Adrenal gland (tissue), 12 donors: ENCODE measurements around the gene C16orf82. TPM values are rescaled to one million over a fixed set of nuclear protein-coding genes. Genes with fewer than 3 reads are reported as not detected.

Experiments used
- DNase-seq, 7 donors: peaks; one replicate each; pipeline ENCODE4 v3.0.0-alpha.2; 2019 to 2020
- H3K27ac ChIP-seq, 5 donors: fragments of 200-600 bp; sonication (generic) in 4 of 5; 1 replicate in 3 of 5; 2 replicates in 2 of 5; pipeline versions ENCODE4 v1.5.1 to v1.8.0; 2016 to 2020; ENCODE audit warnings: mild to moderate bottlenecking in 1 of 5
- H3K27me3 ChIP-seq: fragments of 200-600 bp; 2 replicates; pipeline ENCODE4 v1.8.0; 2021
- H3K36me3 ChIP-seq, 2 donors: fragments of 200-600 bp; replicated peaks in 1 of 2; 1 replicate in 1 of 2; 2 replicates in 1 of 2; pipeline versions ENCODE4 v1.5.1 to v1.8.0; 2018 to 2022
- H3K4me1 ChIP-seq, 2 donors: fragments of 200-600 bp; replicated peaks in 1 of 2; 1 replicate in 1 of 2; 2 replicates in 1 of 2; pipeline versions ENCODE4 v1.5.1 to v1.8.0; 2018 to 2021
- H3K4me3 ChIP-seq, 4 donors: fragments of 200-600 bp; sonication (generic) in 3 of 4; one replicate each; pipeline ENCODE4 v1.5.1; 2016 to 2018
- H3K9me3 ChIP-seq, 3 donors: fragments of 200-600 bp; sonication (generic) in 1 of 3; replicated peaks in 1 of 3; 1 replicate in 2 of 3; 2 replicates in 1 of 3; pipeline versions ENCODE4 v1.5.1 to v1.8.0; 2016 to 2021
- POLR2A ChIP-seq, 2 donors: fragments of 450-650 bp; IDR thresholded peaks; one replicate each; pipeline ENCODE4 v1.6.1; 2017; ENCODE audit warnings: antibody characterized with exemption in 2 of 2, mild to moderate bottlenecking in 2 of 2, moderate library complexity in 1 of 2
- WGBS, 4 donors: extraction: QIAGEN DNeasy Blood & Tissue Kit in 2 of 4; methylation state at CpG; one replicate each; pipeline versions ENCODE4 v1.1.5 to v1.1.7; 2013 to 2017; 5-methylcytosine and 5-hydroxymethylcytosine counted together
- intact Hi-C, 2 donors: fragments of 100-400 bp; cut with DNase I; formaldehyde crosslinking; loops; one replicate each; pipeline versions ENCODE4 v1.14.1 to v1.15.0; 2022 to 2023
- polyA plus RNA-seq, 3 donors: library from polyadenylated mRNA; stranded (reverse); fragments of 200-250 nt in 2 of 3; fragments of 350-450 nt in 1 of 3; fragmentation: Illumina TruSeq in 1 of 3; extraction: RNeasy Lipid Tissue Mini Kit (QIAGEN cat#74804) in 1 of 3; gene quantifications; one replicate each; pipeline ENCODE4 v1.2.3, GENCODE V29; 2013 to 2014
- total RNA-seq, 9 donors: library from RNA; depleted of rRNA in 4 of 9; stranded (reverse); fragments of >200 nt in 4 of 9; fragments of 120-200 nt in 1 of 9; fragmentation: NEBNext Ultra II Directional in 1 of 9; extraction: Animal tissue kit (Norgen Biotek cat#: 25700) in 1 of 9; gene quantifications; one replicate each; pipeline versions ENCODE4 v1.1.0 to v1.2.4, GENCODE V29; 2013 to 2023
- TF ChIP-seq, protein P1 (sequence below), 6 experiments: fragments of 450-650 bp in 4 of 6; fragments of 200-600 bp in 2 of 6; sonication (generic) in 1 of 6; IDR thresholded peaks; 1 replicate in 5 of 6; 2 replicates in 1 of 6; pipeline versions ENCODE4 v1.5.1 to v1.8.0; 2016 to 2021; ENCODE audit warnings: antibody characterized with exemption in 6 of 6, mild to moderate bottlenecking in 2 of 6, moderate library complexity in 1 of 6
- donor health status: healthy with polysubstance abuse.
- donor health status: Bipolar disorder and iron deficiency.
- donor health status: DM: yes; HTN: yes; CAD: no.
- donor health status: DM: no; HTN: no; CAD: no.
- donor health status: DM: no; HTN: no; CAD: no.
- donor health status: DM: yes; HTN: yes; CAD: no.

Gene C16orf82
- total and polyA plus RNA-seq, 12 donors, result not detected

GRCh38 chr16:27098366-27099049, 31.8 kb downstream of the C16orf82 start:
- TF ChIP-seq, protein P1, sequence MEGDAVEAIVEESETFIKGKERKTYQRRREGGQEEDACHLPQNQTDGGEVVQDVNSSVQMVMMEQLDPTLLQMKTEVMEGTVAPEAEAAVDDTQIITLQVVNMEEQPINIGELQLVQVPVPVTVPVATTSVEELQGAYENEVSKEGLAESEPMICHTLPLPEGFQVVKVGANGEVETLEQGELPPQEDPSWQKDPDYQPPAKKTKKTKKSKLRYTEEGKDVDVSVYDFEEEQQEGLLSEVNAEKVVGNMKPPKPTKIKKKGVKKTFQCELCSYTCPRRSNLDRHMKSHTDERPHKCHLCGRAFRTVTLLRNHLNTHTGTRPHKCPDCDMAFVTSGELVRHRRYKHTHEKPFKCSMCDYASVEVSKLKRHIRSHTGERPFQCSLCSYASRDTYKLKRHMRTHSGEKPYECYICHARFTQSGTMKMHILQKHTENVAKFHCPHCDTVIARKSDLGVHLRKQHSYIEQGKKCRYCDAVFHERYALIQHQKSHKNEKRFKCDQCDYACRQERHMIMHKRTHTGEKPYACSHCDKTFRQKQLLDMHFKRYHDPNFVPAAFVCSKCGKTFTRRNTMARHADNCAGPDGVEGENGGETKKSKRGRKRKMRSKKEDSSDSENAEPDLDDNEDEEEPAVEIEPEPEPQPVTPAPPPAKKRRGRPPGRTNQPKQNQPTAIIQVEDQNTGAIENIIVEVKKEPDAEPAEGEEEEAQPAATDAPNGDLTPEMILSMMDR (IDR thresholded peaks at IDR 0.05), result no peak
- TF ChIP-seq POLR2A (IDR thresholded peaks at IDR 0.05), result no peak
- Histone ChIP-seq H3K36me3 (no peaks in the 10 kb centered on the region), H3K27me3 (no peaks in the 10 kb centered on the region), H3K27ac (no peak overlapping the region), H3K9me3 (no peaks in the 10 kb centered on the region), H3K4me1 (no peaks in the 10 kb centered on the region), H3K4me3 (no peak overlapping the region)
- 74 to 90% (median 83%) methylated on average over 3 of the region's 3 CpGs for WGBS, 4 donors
- intact Hi-C loops, result no loop called here
- DNase-seq, result peak in 1 of 7 donors; percentile 6

DNA sequence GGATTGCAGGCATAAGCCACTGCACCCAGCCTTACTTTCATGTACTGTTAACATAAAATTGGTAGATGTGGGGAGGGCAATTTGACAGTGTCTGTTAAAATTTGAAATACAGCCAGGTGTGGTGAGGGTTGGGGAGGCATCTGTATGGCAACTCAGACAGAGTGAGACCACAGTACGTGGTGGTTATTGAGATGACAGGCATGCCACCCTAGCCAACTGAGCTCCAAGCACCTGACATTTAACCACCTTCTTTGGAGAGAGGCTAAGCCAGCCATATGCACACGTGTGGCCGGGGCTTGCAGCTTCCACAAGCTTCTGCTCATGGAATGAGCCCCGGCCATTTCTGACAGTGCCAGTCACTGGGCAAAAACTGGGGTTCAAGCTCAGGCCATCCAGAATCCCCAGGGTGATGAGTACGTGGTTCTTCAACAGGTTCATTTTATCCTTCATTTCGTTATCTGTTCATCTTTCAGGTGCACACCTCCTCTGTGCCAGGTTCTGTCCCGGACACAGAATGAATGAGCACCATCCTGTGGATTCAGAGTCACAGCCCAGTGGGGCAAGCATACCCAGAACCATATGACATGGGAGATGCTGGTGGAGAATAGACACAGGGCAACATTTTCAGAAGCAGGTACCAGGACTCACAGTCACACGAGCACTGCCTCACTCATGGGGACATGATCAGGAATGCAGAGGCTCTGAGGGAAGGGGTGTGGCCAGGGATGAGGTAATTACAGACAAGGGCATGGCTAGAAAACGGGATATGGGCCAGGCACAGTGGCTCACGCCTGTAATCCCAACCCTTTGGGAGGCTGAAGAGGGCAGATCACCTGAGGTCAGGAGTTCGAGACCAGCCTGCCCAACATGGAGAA, 36.2 kb downstream of the C16orf82 start:
- DNase-seq, result peak in 1 of 7 donors; percentile 6
- WGBS, 4 donors, result 62 to 67% (median 65%) methylated on average over 8 to 11 of the region's 11 CpGs
- Histone ChIP-seq H3K27ac (no peak overlapping the region), H3K4me1 (no peaks in the 10 kb centered on the region), H3K36me3 (no peaks in the 10 kb centered on the region), H3K4me3 (no peak overlapping the region), H3K27me3 (no peaks in the 10 kb centered on the region), H3K9me3 (no peaks in the 10 kb centered on the region)
- no peak for TF ChIP-seq POLR2A (IDR thresholded peaks at IDR 0.05)
- TF ChIP-seq, protein P1 (IDR thresholded peaks at IDR 0.05), result no peak
- intact Hi-C loops, result no loop called here

DNA sequence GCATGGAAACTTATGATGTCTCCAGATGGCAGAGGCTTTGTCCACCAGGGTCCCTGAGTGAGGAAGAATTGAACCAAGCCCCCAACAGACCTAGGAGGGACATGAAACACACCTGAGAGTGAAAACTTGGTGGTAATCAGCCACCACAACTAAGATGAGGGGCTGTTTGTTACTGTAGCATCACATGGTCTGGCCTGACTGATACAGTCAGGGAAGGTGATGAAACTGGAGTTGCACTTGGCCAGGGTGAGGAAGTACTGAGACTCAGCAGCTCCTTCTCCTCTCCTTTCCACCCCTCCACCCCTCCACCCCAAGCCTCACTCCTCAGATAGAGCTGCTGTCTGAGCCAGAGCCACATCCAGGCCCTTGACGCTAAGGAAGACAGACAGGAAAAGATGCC, 37.2 kb downstream of the C16orf82 start:
- TF ChIP-seq, protein P1 (IDR thresholded peaks at IDR 0.05), result no peak
- TF ChIP-seq POLR2A (IDR thresholded peaks at IDR 0.05), result no peak
- Histone ChIP-seq H3K36me3 (no peaks in the 10 kb centered on the region), H3K9me3 (no peaks in the 10 kb centered on the region), H3K4me1 (no peaks in the 10 kb centered on the region), H3K4me3 (no peak overlapping the region), H3K27me3 (no peaks in the 10 kb centered on the region), H3K27ac (no peak overlapping the region)
- DNase-seq, result peak in 1 of 7 donors; percentile 2
- 60 to 81% (median 70%) methylated on average over 1 of the region's 1 CpG for WGBS, 4 donors
- intact Hi-C loops, result no loop called here

GRCh38 chr16:27106305-27106704, 39.6 kb downstream of the C16orf82 start:
- Histone ChIP-seq H3K27me3 (peaks cover 3% of the 10 kb centered on the region), H3K9me3 (no peaks in the 10 kb centered on the region)
- 78 to 84% (median 80%) methylated on average over 6 of the region's 6 CpGs for WGBS, 4 donors

More at GRCh38 chr16:27106305-27106704, 39.6 kb downstream of the C16orf82 start:
- no peaks in the 10 kb centered on the region for H3K4me1 ChIP-seq
- no peaks in the 10 kb centered on the region for H3K36me3 ChIP-seq
- DNase-seq, result peak in 1 of 7 donors; percentile 6
- TF ChIP-seq, protein P1 (IDR thresholded peaks at IDR 0.05), result no peak
- TF ChIP-seq POLR2A (IDR thresholded peaks at IDR 0.05), result no peak
- H3K27ac ChIP-seq, result no peak overlapping the region
- intact Hi-C loops, result loop anchor here in 1 of 2 donors (5.0 kb wide), 1 partner anchor 1264 kb away; no protein-coding TSS in a partner anchor
- H3K4me3 ChIP-seq, result no peak overlapping the region
